PC-9 (cell line): ENCODE results near the gene APBA2. TPM values are rescaled to one million over a fixed set of nuclear protein-coding genes. Genes with fewer than 3 reads are reported as not detected.
"Not testable (repeated sequence)": the region's sequence is repeated elsewhere in the genome, so short reads cannot be mapped to it uniquely, and the experiment has no call there.

Experiments used
- BruUV-seq: library from RNA; stranded (reverse); fragments of 400-500 nt; replicated peaks from 2 replicates; lab custom pipeline; 2021; lab: Mats Ljungman, UMichigan
- CTCF ChIA-PET: fragments of 300-600 bp; sonication (Branson Sonifier 250); formaldehyde crosslinking; loops from one replicate; lab custom pipeline; 2022; ENCODE audit warnings: antibody characterized with exemption; lab: Charles Lee
- POLR2A ChIA-PET: fragments of 300-600 bp; sonication (Branson Sonifier 250); formaldehyde crosslinking; loops from one replicate; lab custom pipeline; 2022; ENCODE audit warnings: antibody characterized with exemption; ENCODE audit not compliant: unreplicated experiment; lab: Charles Lee
- DNase-seq, 2 experiments: peaks; one replicate each; pipeline versions ENCODE4 v3.0.0 to v3.0.0-alpha.2; 2015 to 2022; ENCODE audit warnings: mixed read lengths in 1 of 2
- H2AFZ ChIP-seq: fragments of 200-600 bp; sonication (generic); 2 replicates; pipeline ENCODE4 v1.8.1; 2017; ENCODE audit warnings: antibody characterized with exemption
- H3F3A ChIP-seq: fragments of 200-600 bp; sonication (generic); 2 replicates; pipeline ENCODE4 v1.8.1; 2017; ENCODE audit warnings: antibody characterized with exemption, mild to moderate bottlenecking, low read depth; ENCODE audit not compliant: insufficient read depth
- H3K27ac ChIP-seq: fragments of 200-600 bp; sonication (generic); 2 replicates; pipeline ENCODE4 v1.6.1; 2016; ENCODE audit warnings: mixed run types
- H3K27me3 ChIP-seq: fragments of 200-600 bp; sonication (generic); 2 replicates; pipeline ENCODE4 v1.6.1; 2016; ENCODE audit warnings: low read depth, mixed run types; ENCODE audit not compliant: insufficient read depth
- H3K36me3 ChIP-seq: fragments of 200-600 bp; sonication (generic); 2 replicates; pipeline ENCODE4 v1.6.1; 2016; ENCODE audit warnings: low read depth, mixed run types
- H3K4me1 ChIP-seq: fragments of 200-600 bp; sonication (generic); replicated peaks from 2 replicates; pipeline ENCODE4 v1.6.1; 2016; ENCODE audit warnings: mixed run types; ENCODE audit not compliant: insufficient read depth
- H3K4me2 ChIP-seq: fragments of 200-600 bp; sonication (generic); 2 replicates; pipeline ENCODE4 v1.6.1; 2017; ENCODE audit warnings: mixed run types
- H3K4me3 ChIP-seq: fragments of 200-600 bp; sonication (generic); 2 replicates; pipeline ENCODE4 v1.6.1; 2016; ENCODE audit warnings: mixed run types
- H3K79me2 ChIP-seq: fragments of 200-600 bp; sonication (generic); 2 replicates; pipeline ENCODE4 v1.6.1; 2017; ENCODE audit warnings: low read depth, mixed run types
- H3K9me2 ChIP-seq: fragments of 200-600 bp; sonication (generic); 2 replicates; pipeline ENCODE4 v1.8.1; 2017; ENCODE audit warnings: mild to moderate bottlenecking; ENCODE audit not compliant: insufficient read depth
- H3K9me3 ChIP-seq: fragments of 200-600 bp; sonication (generic); 2 replicates; pipeline ENCODE4 v1.8.1; 2016; ENCODE audit warnings: low read depth; ENCODE audit not compliant: insufficient read depth
- H4K20me1 ChIP-seq: fragments of 200-600 bp; sonication (generic); 2 replicates; pipeline ENCODE4 v1.8.1; 2017; ENCODE audit not compliant: insufficient read depth
- CTCF ChIP-seq: fragments of 200-600 bp; sonication (generic); conservative IDR thresholded peaks from 2 replicates; pipeline ENCODE4 v1.6.1; 2017; ENCODE audit warnings: mixed run types, antibody characterized with exemption, mild to moderate bottlenecking, moderate library complexity
- EZH2 ChIP-seq: fragments of 200-600 bp; sonication (generic); IDR thresholded peaks from 2 replicates; pipeline ENCODE4 v1.8.0; 2017; ENCODE audit warnings: antibody characterized with exemption, low read depth
- intact Hi-C: fragments of 100-400 bp; cut with micrococcal nuclease; formaldehyde crosslinking; loops from one replicate; pipeline ENCODE4 v1.10.0; 2022; ENCODE audit not compliant: unreplicated experiment
- total RNA-seq: library from RNA; stranded (reverse); gene quantifications from 2 replicates; pipeline ENCODE4 v1.2.3, GENCODE V29; 2021

APBA2 gene
- total RNA-seq, 1 experiment from 2014 or later: not detected

- POLR2A ChIA-PET: no interaction called here
- Histone ChIP-seq H3K27ac (no peak overlapping the region), H3F3A (no peaks in the 10 kb centered on the region), H3K27me3 (peaks cover 16% of the 10 kb centered on the region), H3K4me1 (no peaks in the 10 kb centered on the region), H3K36me3 (no peaks in the 10 kb centered on the region), H3K4me3 (no peak overlapping the region), H3K9me3 (no peaks in the 10 kb centered on the region), H2AFZ (no peak overlapping the region), H3K79me2 (no peaks in the 10 kb centered on the region), H3K9me2 (no peaks in the 10 kb centered on the region), H4K20me1 (no peaks in the 10 kb centered on the region), H3K4me2 (no peak overlapping the region)
- intact Hi-C loops: no loop called here
- TF ChIP-seq CTCF (no peak), EZH2 (no peak)
- no peak for DNase-seq
- CTCF ChIA-PET: no interaction called here
- no TSS peak for BruUV-seq
These were observed 24.7 kb upstream of the APBA2 start for GRCh38 chr15:28861031-28861534.

- POLR2A ChIA-PET, H3K9me2 ChIP-seq, H3K27ac ChIP-seq, DNase-seq, H3K4me2 ChIP-seq, H3F3A ChIP-seq, H3K36me3 ChIP-seq, BruUV-seq, H3K79me2 ChIP-seq, CTCF ChIA-PET, intact Hi-C loops, H2AFZ ChIP-seq, H4K20me1 ChIP-seq, H3K4me3 ChIP-seq, H3K9me3 ChIP-seq, H3K4me1 ChIP-seq: not testable (repeated sequence)
- H3K27me3 ChIP-seq: peaks cover 13% of the 10 kb centered on the region
These were observed 24.0 kb upstream of the APBA2 start for GRCh38 chr15:28861589-28862293.

- no TSS peak for BruUV-seq
- peaks cover 31% of the 10 kb centered on the region for H3K27me3 ChIP-seq
- H3K27ac ChIP-seq: no peak overlapping the region
- no peaks in the 10 kb centered on the region for H3K9me2 ChIP-seq
- intact Hi-C loops: no loop called here
- no peak for DNase-seq
- no peaks in the 10 kb centered on the region for H3F3A ChIP-seq
- H3K36me3 ChIP-seq: no peaks in the 10 kb centered on the region
- H3K4me3 ChIP-seq: no peak overlapping the region
- POLR2A ChIA-PET: no interaction called here
- no peaks in the 10 kb centered on the region for H3K4me1 ChIP-seq
- H3K79me2 ChIP-seq: no peaks in the 10 kb centered on the region
- TF ChIP-seq EZH2: no peak
- TF ChIP-seq CTCF: no peak
- CTCF ChIA-PET: no interaction called here
- H4K20me1 ChIP-seq: no peaks in the 10 kb centered on the region
- H3K4me2 ChIP-seq: no peak overlapping the region
- no peak overlapping the region for H2AFZ ChIP-seq
- no peaks in the 10 kb centered on the region for H3K9me3 ChIP-seq
These were observed 16.9 kb upstream of the APBA2 start for GRCh38 chr15:28868744-28869345.
